GM21717 (cell line): ENCODE results near the gene LMO7.
A peak's percentile ranks its signal among the peaks of the same experiment; 100 is the strongest.
"Not testable (repeated sequence)": the region's sequence is repeated elsewhere in the genome, so short reads cannot be mapped to it uniquely, and the experiment has no call there.

Source experiments
- ATAC-seq: cut with Tn5 transposase; IDR thresholded peaks from one replicate; pipeline ENCODE4 v1.9.1; 2021; ENCODE audit warnings: mild to moderate bottlenecking, moderate library complexity; ENCODE audit not compliant: unreplicated experiment

The LMO7 gene

GRCh38 chr13:75739244-75739868 is 103.2 kb downstream of the LMO7 start:
- peak; percentile 77 for ATAC-seq

GRCh38 chr13:75740031-75740430 is 103.9 kb downstream of the LMO7 start:
- peak; percentile 19 for ATAC-seq

GRCh38 chr13:75743072-75743471 is 106.9 kb downstream of the LMO7 start:
- ATAC-seq = not testable (repeated sequence)

- no peak for ATAC-seq
Measured at GRCh38 chr13:75744127-75744526, 108.0 kb downstream of the LMO7 start.

- ATAC-seq = no peak
Measured at GRCh38 chr13:75745387-75745786, 109.3 kb downstream of the LMO7 start.

- no peak for ATAC-seq
Measured at GRCh38 chr13:75748874-75749273, 112.7 kb downstream of the LMO7 start.

- no peak for ATAC-seq
Measured at GRCh38 chr13:75749407-75749806, 113.3 kb downstream of the LMO7 start.

- no peak for ATAC-seq
Measured at GRCh38 chr13:75751350-75751749, 115.2 kb downstream of the LMO7 start.

GRCh38 chr13:75752826-75753225 is 116.7 kb downstream of the LMO7 start:
- no peak for ATAC-seq

- no peak for ATAC-seq
Measured at GRCh38 chr13:75754936-75755335, 118.8 kb downstream of the LMO7 start.

- ATAC-seq = no peak
Measured at GRCh38 chr13:75757336-75757735, 121.2 kb downstream of the LMO7 start.

- no peak for ATAC-seq
Measured at GRCh38 chr13:75759531-75759930, 123.4 kb downstream of the LMO7 start.

GRCh38 chr13:75760131-75761021 is 124.2 kb downstream of the LMO7 start:
- no peak for ATAC-seq

GRCh38 chr13:75761369-75761768 is 125.2 kb downstream of the LMO7 start:
- peak; percentile 37 for ATAC-seq

- ATAC-seq = peak; percentile 98
Measured at GRCh38 chr13:75762076-75762937, 126.2 kb downstream of the LMO7 start.

GRCh38 chr13:75762955-75763354 is 126.8 kb downstream of the LMO7 start:
- ATAC-seq = no peak

GRCh38 chr13:75763512-75763911 is 127.4 kb downstream of the LMO7 start:
- ATAC-seq = no peak

- no peak for ATAC-seq
Measured at GRCh38 chr13:75764251-75764925, 128.3 kb downstream of the LMO7 start.

- ATAC-seq = no peak
Measured at GRCh38 chr13:75764926-75765310, 128.8 kb downstream of the LMO7 start.

GRCh38 chr13:75766636-75767035 is 130.5 kb downstream of the LMO7 start:
- ATAC-seq = no peak
